WERI-Rb-1 (cell line): ENCODE measurements around the gene NELFCD.
A peak's percentile ranks its signal among the peaks of the same experiment; 100 is the strongest.

Experiments
- DNase-seq: peaks from one replicate; pipeline ENCODE4 v3.0.0-alpha.2; 2020
- H3K27ac ChIP-seq: fragments of 250-450 bp; sonication (Bioruptor Pico); 2 replicates; pipeline ENCODE4 v1.5.1; 2020; ENCODE audit warnings: mild to moderate bottlenecking, moderate library complexity
- H3K27me3 ChIP-seq: fragments of 250-450 bp; sonication (Bioruptor Pico); 2 replicates; pipeline ENCODE4 v1.5.1; 2021; ENCODE audit warnings: mild to moderate bottlenecking, low read depth, moderate library complexity; ENCODE audit not compliant: insufficient read depth, severe bottlenecking
- H3K36me3 ChIP-seq: fragments of 250-450 bp; sonication (Bioruptor Pico); 2 replicates; pipeline ENCODE4 v1.5.1; 2020; ENCODE audit warnings: mild to moderate bottlenecking, moderate library complexity
- H3K4me3 ChIP-seq: 2 replicates; pipeline ENCODE4 v1.5.1; 2011; ENCODE audit warnings: low read depth, mild to moderate bottlenecking, control low read depth, low read length
- H3K9me3 ChIP-seq: fragments of 250-450 bp; sonication (Bioruptor Pico); 2 replicates; pipeline ENCODE4 v1.5.1; 2021; ENCODE audit warnings: mild to moderate bottlenecking, moderate library complexity; ENCODE audit not compliant: severe bottlenecking
- TF ChIP-seq, protein P1 (sequence below): IDR thresholded peaks from 2 replicates; pipeline ENCODE4 v1.5.1; 2011; ENCODE audit warnings: low read depth, mild to moderate bottlenecking, control low read depth, inconsistent platforms, low read length

NELFCD gene

GRCh38 chr20:59025511-59025910 is 44.5 kb downstream of the NELFCD start:
- H3K9me3 ChIP-seq = no peaks in the 10 kb centered on the region
- DNase-seq = no peak
- H3K4me3 ChIP-seq = no peak overlapping the region
- no peaks in the 10 kb centered on the region for H3K27me3 ChIP-seq
- H3K27ac ChIP-seq = no peak overlapping the region
- peaks cover 81% of the 10 kb centered on the region for H3K36me3 ChIP-seq
- TF ChIP-seq, protein P1, sequence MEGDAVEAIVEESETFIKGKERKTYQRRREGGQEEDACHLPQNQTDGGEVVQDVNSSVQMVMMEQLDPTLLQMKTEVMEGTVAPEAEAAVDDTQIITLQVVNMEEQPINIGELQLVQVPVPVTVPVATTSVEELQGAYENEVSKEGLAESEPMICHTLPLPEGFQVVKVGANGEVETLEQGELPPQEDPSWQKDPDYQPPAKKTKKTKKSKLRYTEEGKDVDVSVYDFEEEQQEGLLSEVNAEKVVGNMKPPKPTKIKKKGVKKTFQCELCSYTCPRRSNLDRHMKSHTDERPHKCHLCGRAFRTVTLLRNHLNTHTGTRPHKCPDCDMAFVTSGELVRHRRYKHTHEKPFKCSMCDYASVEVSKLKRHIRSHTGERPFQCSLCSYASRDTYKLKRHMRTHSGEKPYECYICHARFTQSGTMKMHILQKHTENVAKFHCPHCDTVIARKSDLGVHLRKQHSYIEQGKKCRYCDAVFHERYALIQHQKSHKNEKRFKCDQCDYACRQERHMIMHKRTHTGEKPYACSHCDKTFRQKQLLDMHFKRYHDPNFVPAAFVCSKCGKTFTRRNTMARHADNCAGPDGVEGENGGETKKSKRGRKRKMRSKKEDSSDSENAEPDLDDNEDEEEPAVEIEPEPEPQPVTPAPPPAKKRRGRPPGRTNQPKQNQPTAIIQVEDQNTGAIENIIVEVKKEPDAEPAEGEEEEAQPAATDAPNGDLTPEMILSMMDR = no peak

DNA sequence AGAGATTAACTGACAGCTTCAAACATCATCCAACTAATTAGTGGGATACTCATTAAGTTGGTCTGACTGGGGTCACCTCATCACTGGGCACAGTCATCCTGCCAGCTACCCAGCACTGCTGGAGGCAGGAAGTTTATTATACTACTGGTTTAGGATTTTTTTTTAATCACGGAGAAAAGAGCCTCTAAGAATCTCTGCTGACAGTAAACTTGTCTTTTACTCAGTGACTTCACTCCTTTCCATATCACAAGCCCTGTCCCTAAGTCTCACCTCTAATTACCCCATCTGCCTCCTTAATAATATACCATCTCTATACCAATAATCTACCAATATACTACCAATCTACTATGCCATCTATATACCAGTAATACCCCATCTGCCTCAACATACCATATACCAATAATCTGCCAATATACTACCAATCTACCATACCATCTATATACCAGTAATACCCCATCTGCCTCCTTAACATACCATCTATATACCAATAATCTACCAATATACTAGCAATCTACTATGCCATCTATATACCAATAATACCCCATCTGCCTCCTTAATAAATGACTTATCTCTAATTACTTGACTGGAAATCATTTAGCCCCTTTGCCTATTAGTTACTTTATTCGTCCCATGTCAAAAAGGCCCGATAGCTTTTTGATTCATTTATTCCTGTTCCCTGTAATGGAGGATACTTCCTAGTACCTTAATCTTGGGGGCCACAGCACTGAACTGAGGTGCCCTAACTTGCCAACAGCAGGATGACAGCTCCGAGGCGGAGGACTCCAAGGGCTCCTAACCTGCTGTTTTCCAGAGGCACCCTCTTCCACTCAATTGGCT is 46.1 kb downstream of the NELFCD start:
- Histone ChIP-seq H3K27ac (peak overlapping the region; percentile 53), H3K4me3 (no peak overlapping the region; the same call in 1 of the 2 replicates), H3K9me3 (no peaks in the 10 kb centered on the region), H3K36me3 (peaks cover 92% of the 10 kb centered on the region), H3K27me3 (no peaks in the 10 kb centered on the region)
- no peak for DNase-seq
- TF ChIP-seq, protein P1 = no peak

DNA sequence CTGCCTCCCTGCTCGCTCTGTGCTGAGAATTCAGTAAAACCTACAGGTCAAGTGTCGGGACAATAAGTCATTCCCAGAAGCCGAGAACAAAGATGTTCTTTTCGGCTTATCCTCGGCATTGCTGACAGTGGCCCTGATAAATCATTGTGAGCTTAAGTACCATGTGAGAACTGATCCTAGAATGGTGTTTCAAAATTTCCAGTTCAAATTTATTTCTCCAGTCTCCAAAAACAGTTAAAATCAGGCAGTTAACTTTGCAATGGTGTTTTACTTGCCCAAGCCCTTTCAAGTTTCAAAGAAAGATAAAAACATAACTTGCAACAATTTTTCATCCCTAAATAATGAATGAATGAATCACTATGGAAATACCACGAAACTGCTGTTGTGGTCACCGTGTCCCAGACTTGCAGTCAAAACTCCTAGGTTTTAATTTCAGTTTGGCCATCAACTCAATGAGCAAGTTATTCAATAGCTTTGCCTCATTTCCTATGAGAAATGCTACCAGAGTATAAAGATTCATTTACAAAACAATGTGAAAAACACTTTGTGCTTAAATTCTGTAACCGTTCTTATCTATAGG is 46.8 kb downstream of the NELFCD start:
- H3K4me3 ChIP-seq = no peak overlapping the region; the same call in 1 of the 2 replicates
- peak; percentile 62 for DNase-seq
- no peaks in the 10 kb centered on the region for H3K9me3 ChIP-seq
- H3K36me3 ChIP-seq = peaks cover 87% of the 10 kb centered on the region
- H3K27ac ChIP-seq = peak overlapping the region; percentile 53
- no peaks in the 10 kb centered on the region for H3K27me3 ChIP-seq
- TF ChIP-seq, protein P1 = no peak

GRCh38 chr20:59028812-59029211 is 47.8 kb downstream of the NELFCD start:
- Histone ChIP-seq H3K27ac (peak overlapping the region; percentile 49), H3K36me3 (peaks cover 83% of the 10 kb centered on the region), H3K9me3 (no peaks in the 10 kb centered on the region), H3K4me3 (peak overlapping the region; percentile 33), H3K27me3 (no peaks in the 10 kb centered on the region)
- TF ChIP-seq, protein P1 = no peak
- no peak for DNase-seq

DNA sequence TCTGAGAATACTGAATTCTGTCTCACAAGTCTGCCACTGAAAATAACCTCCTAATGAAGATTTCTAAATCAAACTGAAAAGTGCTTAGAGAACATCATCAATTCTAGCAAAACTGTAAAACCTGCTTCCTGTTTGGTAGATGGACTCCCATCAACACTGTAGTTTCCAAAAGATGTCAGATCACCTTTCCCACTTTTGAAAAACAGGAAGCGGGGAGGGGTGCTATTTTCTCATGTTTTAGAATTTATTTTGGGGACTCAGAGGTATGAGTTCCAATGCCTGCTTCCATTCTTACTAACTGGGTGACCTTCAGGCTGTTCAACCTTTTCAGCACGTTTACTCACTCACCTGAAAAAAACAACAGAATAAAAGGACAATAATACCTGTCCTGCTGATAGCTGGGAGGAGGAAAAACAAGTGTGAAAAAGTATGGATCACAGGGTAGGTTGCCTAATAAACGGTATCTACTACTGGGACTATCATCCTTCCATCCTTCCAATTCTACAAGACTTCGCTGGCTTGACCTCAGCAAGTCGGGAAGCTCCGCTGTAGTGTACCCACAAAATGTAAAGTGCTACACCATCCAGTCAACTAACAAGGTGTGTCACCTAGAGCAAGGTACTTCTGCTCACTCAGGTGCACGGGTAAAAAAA is 50.0 kb downstream of the NELFCD start:
- H3K36me3 ChIP-seq = peaks cover 80% of the 10 kb centered on the region
- no peaks in the 10 kb centered on the region for H3K27me3 ChIP-seq
- TF ChIP-seq, protein P1 = no peak
- DNase-seq = no peak
- H3K4me3 ChIP-seq = peak overlapping the region; percentile 84
- peak overlapping the region; percentile 90; the same call in 1 of the 2 replicates for H3K27ac ChIP-seq
- H3K9me3 ChIP-seq = no peaks in the 10 kb centered on the region
